HG02588 (cell line): Measurements from ENCODE around the gene ACIN1.
"Not testable (repeated sequence)": the region's sequence is repeated elsewhere in the genome, so short reads cannot be mapped to it uniquely, and the experiment has no call there.

Source experiments
- ATAC-seq: cut with Tn5 transposase; IDR thresholded peaks from one replicate; pipeline ENCODE4 v1.9.1; 2021; ENCODE audit warnings: mild to moderate bottlenecking, moderate library complexity; ENCODE audit not compliant: unreplicated experiment

Gene ACIN1

GRCh38 chr14:23020143-23021128 is 74.5 kb downstream of the ACIN1 start:
- ATAC-seq: no peak

- ATAC-seq: no peak
Observed at GRCh38 chr14:23018107-23018506, 76.8 kb downstream of the ACIN1 start.

GRCh38 chr14:23017091-23017490 is 77.8 kb downstream of the ACIN1 start:
- ATAC-seq: no peak

- no peak for ATAC-seq
Observed at GRCh38 chr14:23015618-23016017, 79.3 kb downstream of the ACIN1 start.

GRCh38 chr14:23013749-23014054 is 81.2 kb downstream of the ACIN1 start:
- not testable (repeated sequence) for ATAC-seq

- no peak for ATAC-seq
Observed at GRCh38 chr14:23013054-23013748, 81.7 kb downstream of the ACIN1 start.

GRCh38 chr14:23009939-23010726 is 84.8 kb downstream of the ACIN1 start, which contains the start of gene C14orf93:
TSS of gene C14orf93 (minus strand) at chr14:23010143. CDS start at chr14:22999023, 11,120 bp downstream.
- peak; percentile 42 for ATAC-seq

- no peak for ATAC-seq
Observed at GRCh38 chr14:23009483-23009938, 85.4 kb downstream of the ACIN1 start.

- ATAC-seq: no peak
Observed at GRCh38 chr14:23008831-23009230, 86.1 kb downstream of the ACIN1 start.
